ENCODE measurements around the gene SLC4A1AP. TPM values are rescaled to one million over a fixed set of nuclear protein-coding genes. Genes with fewer than 3 reads are reported as not detected.

SLC4A1AP gene
- total RNA-seq, 1 experiment from 2014 or later, result 20.8 TPM

DNA sequence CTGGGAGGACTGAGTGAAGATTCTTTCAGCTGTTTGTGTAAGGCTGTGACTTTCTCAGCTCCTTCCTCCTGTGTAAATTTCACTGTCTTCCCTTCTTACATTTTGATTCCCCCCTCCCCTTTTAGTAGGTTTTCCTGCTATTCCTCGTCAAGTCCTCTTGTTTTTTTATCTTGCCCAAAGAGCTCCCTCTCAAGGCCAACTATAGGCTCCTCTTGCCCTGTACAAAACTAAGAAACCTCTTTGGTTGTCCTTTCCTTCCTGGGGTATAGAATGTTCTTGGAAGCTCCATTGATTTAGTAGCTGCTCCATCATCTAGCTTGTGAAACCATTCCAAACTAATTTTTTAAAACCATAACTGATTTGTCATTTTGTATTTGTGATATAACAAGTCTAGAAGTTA, 42.2 kb upstream of the SLC4A1AP start:
- Histone ChIP-seq H4K5ac (ENCODE audit: insufficient read length, low read depth, low read length) (no peak overlapping the region), H3K18ac (ENCODE audit: insufficient read length, low read depth, low read length) (no peak overlapping the region), H3K56ac (ENCODE audit: insufficient read length, low read depth, low read length) (no peak overlapping the region), H3K79me1 (ENCODE audit: insufficient read depth, low read depth, low read length, poor library complexity, severe bottlenecking) (no peaks in the 10 kb centered on the region), H2AFZ (ENCODE audit: low read length) (no peak overlapping the region), H3K4ac (ENCODE audit: low read depth, low read length) (no peak overlapping the region), H2BK15ac (ENCODE audit: low read depth, low read length) (no peak overlapping the region), H2BK120ac (ENCODE audit: low read depth, low read length, poor library complexity, severe bottlenecking) (no peak overlapping the region), H3K23ac (ENCODE audit: insufficient read length, low read depth, low read length) (no peak overlapping the region), H4K20me1 (ENCODE audit: control insufficient read depth, insufficient read depth, insufficient read length) (no peaks in the 10 kb centered on the region), H4K91ac (ENCODE audit: insufficient read length, low read depth, low read length) (no peak overlapping the region), H3K4me2 (ENCODE audit: insufficient read depth, insufficient read length, low read length) (no peak overlapping the region), H3K79me2 (ENCODE audit: insufficient read depth, low read length) (no peaks in the 10 kb centered on the region), H3K9ac (ENCODE audit: extremely low read depth, insufficient read length, low read length) (no peak overlapping the region), H3K4me1 (ENCODE audit: insufficient read depth, low read length) (peaks cover 2% of the 10 kb centered on the region; the same call in 1 of the 2 replicates), H3K23me2 (ENCODE audit: insufficient read length, low read depth, low read length, poor library complexity, severe bottlenecking) (no peaks in the 10 kb centered on the region), H4K8ac (replicated peaks; ENCODE audit: insufficient read length, low read depth, low read length) (no peak overlapping the region), H2AK5ac (ENCODE audit: insufficient read length, low read length) (no peak overlapping the region), H2BK20ac (ENCODE audit: low read depth, low read length, poor library complexity, severe bottlenecking) (no peak overlapping the region), H3K9me3 (ENCODE audit: control insufficient read depth, low read depth, low read length) (no peaks in the 10 kb centered on the region), H3K14ac (ENCODE audit: insufficient read depth, low read length) (no peak overlapping the region), H3K27ac (ENCODE audit: insufficient read length, low read depth, low read length) (no peak overlapping the region), H3K27me3 (ENCODE audit: insufficient read depth, low read length) (no peaks in the 10 kb centered on the region; the same call in 1 of the 2 replicates), H3T11ph (ENCODE audit: low read length) (no peak overlapping the region), H2BK12ac (ENCODE audit: insufficient read length, low read depth, low read length) (no peak overlapping the region), H2BK5ac (ENCODE audit: insufficient read length, low read length) (no peak overlapping the region)
- Mint-ChIP-seq H3K27me3 (ENCODE audit: low read depth) (no peaks in the 10 kb centered on the region), H3K27ac (no peak overlapping the region), H3K4me1 (peaks cover 8 to 22% of the 10 kb centered on the region in 2 experiments; a peak in 3 of 4 replicates), H3K9me3 (no peaks in the 10 kb centered on the region), H3K36me3 (ENCODE audit: insufficient read depth in 1 of 3, low read depth in 3 of 3) (peaks cover 25 to 66% (median 55%) of the 10 kb centered on the region in 3 experiments; a peak in 6 of 7 replicates), H3K4me3 (no peak overlapping the region)
- no peak for DNase-seq
- TF ChIP-seq, protein P1, sequence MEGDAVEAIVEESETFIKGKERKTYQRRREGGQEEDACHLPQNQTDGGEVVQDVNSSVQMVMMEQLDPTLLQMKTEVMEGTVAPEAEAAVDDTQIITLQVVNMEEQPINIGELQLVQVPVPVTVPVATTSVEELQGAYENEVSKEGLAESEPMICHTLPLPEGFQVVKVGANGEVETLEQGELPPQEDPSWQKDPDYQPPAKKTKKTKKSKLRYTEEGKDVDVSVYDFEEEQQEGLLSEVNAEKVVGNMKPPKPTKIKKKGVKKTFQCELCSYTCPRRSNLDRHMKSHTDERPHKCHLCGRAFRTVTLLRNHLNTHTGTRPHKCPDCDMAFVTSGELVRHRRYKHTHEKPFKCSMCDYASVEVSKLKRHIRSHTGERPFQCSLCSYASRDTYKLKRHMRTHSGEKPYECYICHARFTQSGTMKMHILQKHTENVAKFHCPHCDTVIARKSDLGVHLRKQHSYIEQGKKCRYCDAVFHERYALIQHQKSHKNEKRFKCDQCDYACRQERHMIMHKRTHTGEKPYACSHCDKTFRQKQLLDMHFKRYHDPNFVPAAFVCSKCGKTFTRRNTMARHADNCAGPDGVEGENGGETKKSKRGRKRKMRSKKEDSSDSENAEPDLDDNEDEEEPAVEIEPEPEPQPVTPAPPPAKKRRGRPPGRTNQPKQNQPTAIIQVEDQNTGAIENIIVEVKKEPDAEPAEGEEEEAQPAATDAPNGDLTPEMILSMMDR (conservative IDR thresholded peaks at IDR 0.05), result peak; percentile 34; the same call in 2 of the 3 replicates
- no CpG with 5 or more reads among the region's 1 CpG for WGBS (ENCODE audit: extremely low coverage, insufficient read length, low lambda C conversion rate)

Measured in H9 (cell line).